Naive B cell (primary cell): Measurements from ENCODE around the gene GRID1. TPM values are rescaled to one million over a fixed set of nuclear protein-coding genes. Genes with fewer than 3 reads are reported as not detected.
A peak's percentile ranks its signal among the peaks of the same experiment; 100 is the strongest.

Source experiments
- ATAC-seq, 2 donors: fragments of 150-1000 bp; cut with Tn5 transposase; 2 replicates each; pipeline ENCODE4 v1.10.0; 2021; ENCODE audit warnings: low read depth in 2 of 2, mild to moderate bottlenecking in 2 of 2, moderate library complexity in 2 of 2
- DNase-seq: peaks from one replicate; pipeline ENCODE4 v3.0.0; 2022
- H3K27ac Mint-ChIP-seq, 6 donors: one replicate each; pipeline ENCODE4 v1.8.0; 2020 to 2022; ENCODE audit warnings: mild to moderate bottlenecking in 6 of 6, mixed read lengths in 6 of 6, moderate library complexity in 5 of 6, inconsistent platforms in 2 of 6
- H3K27me3 Mint-ChIP-seq, 3 donors: one replicate each; pipeline ENCODE4 v1.8.0; 2021 to 2022; ENCODE audit warnings: mixed read lengths in 3 of 3, mild to moderate bottlenecking in 1 of 3
- H3K36me3 Mint-ChIP-seq, 2 donors: one replicate each; pipeline ENCODE4 v1.8.0; 2020 to 2022; ENCODE audit warnings: mixed read lengths in 2 of 2, inconsistent platforms in 1 of 2, mild to moderate bottlenecking in 1 of 2
- H3K4me1 Mint-ChIP-seq, 3 donors: one replicate each; pipeline ENCODE4 v1.8.0; 2020 to 2022; ENCODE audit warnings: mixed read lengths in 3 of 3, inconsistent platforms in 1 of 3, mild to moderate bottlenecking in 1 of 3, moderate library complexity in 1 of 3
- H3K4me3 Mint-ChIP-seq, 8 donors: one replicate each; pipeline ENCODE4 v1.8.0; 2020 to 2022; ENCODE audit warnings: mild to moderate bottlenecking in 8 of 8, mixed read lengths in 8 of 8, moderate library complexity in 8 of 8, inconsistent platforms in 2 of 8
- H3K9me3 Mint-ChIP-seq, 7 donors: one replicate each; pipeline ENCODE4 v1.8.0; 2020 to 2022; ENCODE audit warnings: mixed read lengths in 7 of 7, mild to moderate bottlenecking in 5 of 7, inconsistent platforms in 2 of 7, moderate library complexity in 1 of 7
- polyA plus RNA-seq, 6 donors: library from polyadenylated mRNA; unstranded; fragments of 300-500 nt; fragmentation: Illumina TruSeq; gene quantifications; one replicate each; pipeline ENCODE4 v1.2.3, GENCODE V29; 2021; ENCODE audit warnings: low read depth in 6 of 6

The GRID1 gene
- polyA plus RNA-seq = not detected

- peak within 1 kb of the TSS in 1 of 6 donors; percentile 83 for H3K27ac Mint-ChIP-seq
Observed at GRCh38 chr10:86366033-86366901, at the start of gene GRID1. GRID1 (minus strand) TSS chr10:86366795.

GRCh38 chr10:86415583-86415982, 49.0 kb upstream of the GRID1 start:
- no peak overlapping the region for H3K4me3 Mint-ChIP-seq
- peaks cover 0 to 8% of the 10 kb centered on the region in 2 donors for H3K36me3 Mint-ChIP-seq
- peaks cover 0 to 11% (median 0%) of the 10 kb centered on the region in 3 donors for H3K27me3 Mint-ChIP-seq
- peaks cover 0 to 6% (median 0%) of the 10 kb centered on the region in 7 donors for H3K9me3 Mint-ChIP-seq
- peaks cover 23 to 64% (median 60%) of the 10 kb centered on the region in 3 donors for H3K4me1 Mint-ChIP-seq
- H3K27ac Mint-ChIP-seq = no peak overlapping the region
- ATAC-seq = no peak
- no peak for DNase-seq

More at GRCh38 chr10:86366033-86366901, at the start of gene GRID1:
- no peak for DNase-seq
- H3K4me1 Mint-ChIP-seq = peaks cover 10 to 29% (median 28%) of the 10 kb centered on the region in 3 donors
- peaks cover 0 to 8% of the 10 kb centered on the region in 2 donors for H3K36me3 Mint-ChIP-seq
- peaks cover 0 to 1% (median 0%) of the 10 kb centered on the region in 7 donors for H3K9me3 Mint-ChIP-seq
- peaks cover 54 to 83% (median 73%) of the 10 kb centered on the region in 3 donors for H3K27me3 Mint-ChIP-seq
- ATAC-seq = peak; percentile 20 to 22
- peak within 1 kb of the TSS; percentile 46 to 87 (median 77) for H3K4me3 Mint-ChIP-seq

GRCh38 chr10:86415116-86415515, 48.5 kb upstream of the GRID1 start:
- Mint-ChIP-seq H3K27me3 (peaks cover 0 to 7% (median 0%) of the 10 kb centered on the region in 3 donors), H3K4me1 (peaks cover 24 to 68% (median 61%) of the 10 kb centered on the region in 3 donors), H3K27ac (no peak overlapping the region), H3K36me3 (peaks cover 0 to 8% of the 10 kb centered on the region in 2 donors), H3K9me3 (peaks cover 0 to 6% (median 0%) of the 10 kb centered on the region in 7 donors), H3K4me3 (peak overlapping the region in 5 of 8 donors; percentile 1 to 57 (median 7))
- ATAC-seq = no peak
- DNase-seq = no peak

- peaks cover 0 to 3% (median 0%) of the 10 kb centered on the region in 3 donors for H3K27me3 Mint-ChIP-seq
- peaks cover 0 to 6% (median 0%) of the 10 kb centered on the region in 7 donors for H3K9me3 Mint-ChIP-seq
- peak overlapping the region; percentile 40 to 92 (median 69) for H3K27ac Mint-ChIP-seq
- H3K36me3 Mint-ChIP-seq = peaks cover 0 to 8% of the 10 kb centered on the region in 2 donors
- H3K4me1 Mint-ChIP-seq = peaks cover 24 to 65% (median 53%) of the 10 kb centered on the region in 3 donors
- peak; percentile 71 for DNase-seq
- ATAC-seq = peak; percentile 84
- peak overlapping the region; percentile 66 to 87 (median 76) for H3K4me3 Mint-ChIP-seq
Observed at GRCh38 chr10:86413046-86413728, 46.6 kb upstream of the GRID1 start.

GRCh38 chr10:86411852-86412560, 45.4 kb upstream of the GRID1 start:
- Mint-ChIP-seq H3K9me3 (peaks cover 0 to 6% (median 0%) of the 10 kb centered on the region in 7 donors), H3K27me3 (no peaks in the 10 kb centered on the region), H3K27ac (peak overlapping the region in 4 of 6 donors; percentile 57 to 92 (median 85)), H3K4me1 (peaks cover 24 to 62% (median 51%) of the 10 kb centered on the region in 3 donors), H3K4me3 (peak overlapping the region; percentile 66 to 87 (median 79)), H3K36me3 (peaks cover 0 to 8% of the 10 kb centered on the region in 2 donors)
- no peak for DNase-seq
- no peak for ATAC-seq

GRCh38 chr10:86411281-86411841, 44.8 kb upstream of the GRID1 start:
- Mint-ChIP-seq H3K27me3 (no peaks in the 10 kb centered on the region), H3K4me1 (peaks cover 24 to 61% (median 51%) of the 10 kb centered on the region in 3 donors), H3K36me3 (peaks cover 0 to 8% of the 10 kb centered on the region in 2 donors), H3K9me3 (peaks cover 0 to 6% (median 0%) of the 10 kb centered on the region in 7 donors), H3K27ac (peak overlapping the region in 3 of 6 donors; percentile 14 to 92 (median 50)), H3K4me3 (peak overlapping the region; percentile 66 to 87 (median 79))
- ATAC-seq = no peak
- no peak for DNase-seq

- H3K36me3 Mint-ChIP-seq = peaks cover 0 to 8% of the 10 kb centered on the region in 2 donors
- peaks cover 0 to 6% (median under 1%) of the 10 kb centered on the region in 7 donors for H3K9me3 Mint-ChIP-seq
- H3K4me1 Mint-ChIP-seq = peaks cover 24 to 54% (median 44%) of the 10 kb centered on the region in 3 donors
- ATAC-seq = no peak
- DNase-seq = no peak
- H3K4me3 Mint-ChIP-seq = peak overlapping the region in 5 of 8 donors; percentile 71 to 87 (median 84)
- peak overlapping the region in 1 of 6 donors; percentile 65 for H3K27ac Mint-ChIP-seq
- peaks cover 0 to under 1% (median 0%) of the 10 kb centered on the region in 3 donors for H3K27me3 Mint-ChIP-seq
Observed at GRCh38 chr10:86410542-86411124, 44.0 kb upstream of the GRID1 start.

- peaks cover 20 to 40% (median 30%) of the 10 kb centered on the region in 3 donors for H3K4me1 Mint-ChIP-seq
- H3K9me3 Mint-ChIP-seq = peaks cover 0 to 6% (median 2%) of the 10 kb centered on the region in 7 donors
- ATAC-seq (no peak), DNase-seq (no peak)
- peaks cover 0 to 7% (median 0%) of the 10 kb centered on the region in 3 donors for H3K27me3 Mint-ChIP-seq
- no peak overlapping the region for H3K4me3 Mint-ChIP-seq
- H3K36me3 Mint-ChIP-seq = peaks cover 0 to 8% of the 10 kb centered on the region in 2 donors
- no peak overlapping the region for H3K27ac Mint-ChIP-seq
Observed at GRCh38 chr10:86409183-86409582, 42.6 kb upstream of the GRID1 start.

- Mint-ChIP-seq H3K9me3 (peaks cover 0 to 4% (median 0%) of the 10 kb centered on the region in 7 donors), H3K36me3 (no peaks in the 10 kb centered on the region), H3K27me3 (peaks cover 7 to 15% (median 14%) of the 10 kb centered on the region in 3 donors), H3K27ac (peak overlapping the region in 3 of 6 donors; percentile 40 to 87 (median 42)), H3K4me1 (peaks cover 11 to 15% (median 13%) of the 10 kb centered on the region in 3 donors), H3K4me3 (peak overlapping the region in 2 of 8 donors; percentile 17 to 65)
- no peak for ATAC-seq
- no peak for DNase-seq
Observed at GRCh38 chr10:86403183-86403797, 36.7 kb upstream of the GRID1 start.

GRCh38 chr10:86402283-86402941, 35.8 kb upstream of the GRID1 start:
- no peaks in the 10 kb centered on the region for H3K36me3 Mint-ChIP-seq
- no peak for ATAC-seq
- peak overlapping the region in 5 of 8 donors; percentile 17 to 93 (median 77) for H3K4me3 Mint-ChIP-seq
- peak overlapping the region in 3 of 6 donors; percentile 22 to 87 (median 40) for H3K27ac Mint-ChIP-seq
- peaks cover 11 to 20% (median 15%) of the 10 kb centered on the region in 3 donors for H3K27me3 Mint-ChIP-seq
- H3K4me1 Mint-ChIP-seq = peaks cover 11 to 15% (median 13%) of the 10 kb centered on the region in 3 donors
- DNase-seq = no peak
- peaks cover 0 to 4% (median 0%) of the 10 kb centered on the region in 7 donors for H3K9me3 Mint-ChIP-seq

- Mint-ChIP-seq H3K36me3 (no peaks in the 10 kb centered on the region), H3K4me3 (peak overlapping the region; percentile 23 to 93 (median 68)), H3K27ac (peak overlapping the region in 3 of 6 donors; percentile 15 to 47 (median 15)), H3K4me1 (peaks cover 11 to 15% (median 13%) of the 10 kb centered on the region in 3 donors), H3K9me3 (peaks cover 0 to 4% (median 0%) of the 10 kb centered on the region in 7 donors), H3K27me3 (peaks cover 11 to 20% (median 15%) of the 10 kb centered on the region in 3 donors)
- DNase-seq (no peak), ATAC-seq (no peak)
Observed at GRCh38 chr10:86401588-86402282, 35.1 kb upstream of the GRID1 start.
